Neural cell (in vitro differentiated cells): Measurements from ENCODE around the gene PNPLA2. TPM values are rescaled to one million over a fixed set of nuclear protein-coding genes. Genes with fewer than 3 reads are reported as not detected.

Experiments
- H2AFZ ChIP-seq: fragments of 200-600, 300-800 bp; sonication (generic), shearing (Covaris generic); 2 replicates; pipeline ENCODE4 v1.6.0; 2014; ENCODE audit warnings: low read depth, mild to moderate bottlenecking, antibody characterized with exemption, low read length, moderate library complexity
- H3F3A ChIP-seq: fragments of 200-600 bp; shearing (Covaris generic); 2 replicates; pipeline ENCODE4 v1.6.1; 2016; ENCODE audit warnings: mild to moderate bottlenecking, moderate library complexity, mixed read lengths, antibody characterized with exemption, low read length; ENCODE audit not compliant: insufficient read depth, poor library complexity, severe bottlenecking
- H3K27ac ChIP-seq: fragments of 200-600, 300-800 bp; sonication (generic), shearing (Covaris generic); 2 replicates; pipeline ENCODE4 v1.5.1; 2014; ENCODE audit warnings: mild to moderate bottlenecking, low read length, moderate library complexity
- H3K27me3 ChIP-seq: fragments of 300-800, 200-600 bp; sonication (generic), shearing (Covaris generic); 2 replicates; pipeline ENCODE4 v1.6.0; 2014; ENCODE audit warnings: mild to moderate bottlenecking, low read depth, low read length, moderate library complexity; ENCODE audit not compliant: insufficient read depth
- H3K36me3 ChIP-seq: fragments of 300-800, 200-600 bp; sonication (generic), shearing (Covaris generic); 2 replicates; pipeline ENCODE4 v1.5.1; 2014; ENCODE audit warnings: mild to moderate bottlenecking, antibody characterized with exemption, low read length, moderate library complexity; ENCODE audit not compliant: insufficient read depth
- H3K4me2 ChIP-seq: fragments of 300-800, 200-600 bp; sonication (generic), shearing (Covaris generic); 2 replicates; pipeline ENCODE4 v1.6.0; 2014; ENCODE audit warnings: mild to moderate bottlenecking, low read length
- H3K4me3 ChIP-seq: fragments of 300-800, 200-600 bp; sonication (generic), shearing (Covaris generic); 2 replicates; pipeline ENCODE4 v1.5.1; 2014; ENCODE audit warnings: mild to moderate bottlenecking, low read length, moderate library complexity
- H3K79me2 ChIP-seq: fragments of 200-600 bp; shearing (Covaris generic); replicated peaks from 2 replicates; pipeline ENCODE4 v1.6.0; 2014; ENCODE audit warnings: mild to moderate bottlenecking, low read length, moderate library complexity; ENCODE audit not compliant: insufficient read depth
- H3K9ac ChIP-seq: fragments of 300-800, 200-600 bp; sonication (generic), shearing (Covaris generic); 2 replicates; pipeline ENCODE4 v1.6.1; 2016; ENCODE audit warnings: mild to moderate bottlenecking, low read length, mixed read lengths
- H3K9me2 ChIP-seq: fragments of 200-600 bp; shearing (Covaris generic); 2 replicates; pipeline ENCODE4 v1.6.1; 2016; ENCODE audit warnings: mild to moderate bottlenecking, low read length, mixed read lengths; ENCODE audit not compliant: insufficient read depth
- H3K9me3 ChIP-seq: fragments of 200-600, 300-800 bp; sonication (generic), shearing (Covaris generic); 2 replicates; pipeline ENCODE4 v1.6.1; 2016; ENCODE audit warnings: mild to moderate bottlenecking, mixed run types, low read length, moderate library complexity, mixed read lengths
- H4K20me1 ChIP-seq: fragments of 200-600 bp; shearing (Covaris generic); 2 replicates; pipeline ENCODE4 v1.6.1; 2016; ENCODE audit warnings: mild to moderate bottlenecking, mixed run types; ENCODE audit not compliant: insufficient read depth
- CTCF ChIP-seq: fragments of 450-650 bp; IDR thresholded peaks from 2 replicates; pipeline ENCODE4 v1.5.1; 2014; ENCODE audit warnings: antibody characterized with exemption, mild to moderate bottlenecking, moderate library complexity; ENCODE audit not compliant: poor library complexity, severe bottlenecking
- EP300 ChIP-seq: fragments of 450-650 bp; conservative IDR thresholded peaks from 2 replicates; pipeline ENCODE4 v1.6.1; 2014; ENCODE audit warnings: antibody characterized with exemption, mild to moderate bottlenecking, moderate library complexity; ENCODE audit not compliant: poor library complexity, severe bottlenecking
- EZH2 ChIP-seq: fragments of 200-600, 300-800 bp; shearing (Covaris generic), sonication (generic); IDR thresholded peaks from 2 replicates; pipeline ENCODE4 v1.6.1; 2014; ENCODE audit warnings: antibody characterized with exemption, low read length, borderline replicate concordance, mild to moderate bottlenecking; ENCODE audit not compliant: insufficient read depth, poor library complexity, severe bottlenecking
- MXI1 ChIP-seq: fragments of 450-650 bp; conservative IDR thresholded peaks from 2 replicates; pipeline ENCODE4 v1.6.1; 2014; ENCODE audit warnings: antibody characterized with exemption, mild to moderate bottlenecking; ENCODE audit not compliant: poor library complexity, severe bottlenecking
- POLR2AphosphoS5 ChIP-seq: IDR thresholded peaks from 2 replicates; pipeline ENCODE4 v1.6.1; 2012
- RAD21 ChIP-seq: fragments of 450-650 bp; conservative IDR thresholded peaks from 2 replicates; pipeline ENCODE4 v1.6.1; 2014; ENCODE audit warnings: antibody characterized with exemption, mild to moderate bottlenecking, moderate library complexity
- REST ChIP-seq: IDR thresholded peaks from 2 replicates; pipeline ENCODE4 v1.6.1; 2012; ENCODE audit warnings: borderline replicate concordance
- SMC3 ChIP-seq: fragments of 450-650 bp; conservative IDR thresholded peaks from 2 replicates; pipeline ENCODE4 v1.6.1; 2014; ENCODE audit warnings: antibody characterized with exemption, mild to moderate bottlenecking, moderate library complexity; ENCODE audit not compliant: poor library complexity
- TAF1 ChIP-seq: IDR thresholded peaks from 2 replicates; pipeline ENCODE4 v1.6.1; 2012; ENCODE audit warnings: low read depth
- polyA plus RNA-seq: library from polyadenylated mRNA; depleted of rRNA; stranded (reverse); fragments of >200 nt; gene quantifications from 2 replicates; pipeline ENCODE4 v1.2.3, GENCODE V29; 2014

PNPLA2 gene
- polyA plus RNA-seq, 1 donor from 2014 or later, result 7.8 TPM

GRCh38 chr11:788953-789940, 29.5 kb upstream of the PNPLA2 start:
- H3F3A ChIP-seq, result no peaks in the 10 kb centered on the region
- no peaks in the 10 kb centered on the region for H3K27me3 ChIP-seq
- H3K27ac ChIP-seq, result peak overlapping the region; percentile 30
- no peaks in the 10 kb centered on the region for H3K9me3 ChIP-seq
- H3K9me2 ChIP-seq, result no peaks in the 10 kb centered on the region
- TF ChIP-seq EZH2 (no peak), POLR2AphosphoS5 (no peak), RAD21 (no peak), MXI1 (peak; percentile 34), SMC3 (no peak), CTCF (no peak), REST (no peak), EP300 (no peak)
- peak overlapping the region; percentile 83 for H3K4me3 ChIP-seq
- peak overlapping the region; percentile 85 for H3K4me2 ChIP-seq
- H3K9ac ChIP-seq, result peak overlapping the region; percentile 79
- H3K36me3 ChIP-seq, result no peaks in the 10 kb centered on the region
- H3K79me2 ChIP-seq, result peaks cover 6% of the 10 kb centered on the region
- H2AFZ ChIP-seq, result no peak overlapping the region
- no peaks in the 10 kb centered on the region for H4K20me1 ChIP-seq

- TF ChIP-seq RAD21 (no peak), EP300 (no peak), TAF1 (peak; percentile 69), EZH2 (no peak), CTCF (no peak), POLR2AphosphoS5 (peak; percentile 76)
- no peaks in the 10 kb centered on the region for H3K9me2 ChIP-seq
- peak within 1 kb of the TSS; percentile 79 for H3K9ac ChIP-seq
- peak within 1 kb of the TSS; percentile 83 for H3K4me3 ChIP-seq
- H2AFZ ChIP-seq, result no peak within 1 kb of the TSS
- H3K4me2 ChIP-seq, result peak within 1 kb of the TSS; percentile 85
- no peaks in the 10 kb centered on the region for H3K27me3 ChIP-seq
- no peaks in the 10 kb centered on the region for H3K9me3 ChIP-seq
- peaks cover 6% of the 10 kb centered on the region for H3K79me2 ChIP-seq
- H3F3A ChIP-seq, result no peaks in the 10 kb centered on the region
- H3K36me3 ChIP-seq, result no peaks in the 10 kb centered on the region
- no peaks in the 10 kb centered on the region for H4K20me1 ChIP-seq
- peak within 1 kb of the TSS; percentile 30 for H3K27ac ChIP-seq
Measured at GRCh38 chr11:789943-790342, 28.8 kb upstream of the PNPLA2 start, which contains the start of gene CEND1. CEND1 (minus strand) TSS chr11:790090; CDS start chr11:788576, 1,514 bp downstream.
